K562 (cell line): ENCODE measurements around the gene IRF6. TPM values are rescaled to one million over a fixed set of nuclear protein-coding genes. Genes with fewer than 3 reads are reported as not detected.

ENCODE experiments used
- E4F1 ChIP-seq: fragments of 250-450 bp; sonication (Bioruptor Pico); IDR thresholded peaks from 2 replicates; pipeline ENCODE4 v1.5.0; 2021; ENCODE audit warnings: mild to moderate bottlenecking, borderline replicate concordance
- FOS ChIP-seq: IDR thresholded peaks from 3 replicates; pipeline ENCODE4 v1.6.1; 2011; ENCODE audit not compliant: insufficient read length; ENCODE audit errors: extremely low read depth
- HDAC3 ChIP-seq: fragments of 450-650 bp; IDR thresholded peaks from 2 replicates; pipeline ENCODE4 v1.6.1; 2018; ENCODE audit warnings: borderline replicate concordance, mild to moderate bottlenecking, moderate library complexity; ENCODE audit not compliant: partially characterized antibody
- POLR2G ChIP-seq: fragments of 200-400 bp; formaldehyde crosslinking; IDR thresholded peaks from 2 replicates; pipeline ENCODE4 v1.6.1; 2017; ENCODE audit warnings: low read depth, mild to moderate bottlenecking, antibody characterized with exemption, low read length, moderate library complexity
- TSHZ1 ChIP-seq: fragments of 250-450 bp; sonication (Bioruptor Pico); IDR thresholded peaks from 2 replicates; pipeline ENCODE4 v1.4.0; 2020; ENCODE audit warnings: mild to moderate bottlenecking, moderate library complexity
- polyA plus RNA-seq, 8 experiments: library from polyadenylated mRNA; depleted of rRNA in 4 of 8; stranded (reverse) in 5 of 8; unstranded in 3 of 8; fragments of >200 nt; fragmentation: Nextera tagmentation in 2 of 8; fragmentation: Illumina TruSeq in 1 of 8; extraction: Ambion mirVana in 2 of 8; extraction: Trizol in 1 of 8; gene quantifications; 2 replicates each; pipeline versions ENCODE4 v1.2.1 to v1.2.3, GENCODE V29; 2011 to 2014; ENCODE audit warnings: inconsistent platforms in 1 of 8, missing spikeins in 1 of 8
- total RNA-seq, 7 experiments: library from RNA; depleted of rRNA in 6 of 7; stranded (reverse); fragments of >200 nt in 6 of 7; fragmentation: Illumina TruSeq in 2 of 7; extraction: Trizol in 2 of 7; gene quantifications; 2 replicates each; pipeline versions ENCODE4 v1.2.1 to v1.2.3, GENCODE V29; 2011 to 2021; ENCODE audit warnings: low replicate concordance in 1 of 7

Gene IRF6
- total and polyA plus RNA-seq, 9 of the 15 experiments (the other 6 are each of a cell fraction or from before 2014, with no cell fraction given) = 0.03 to 0.65 (median 0.17) TPM

- TF ChIP-seq TSHZ1 (CRISPR knock-in tag) = no peak
- TF ChIP-seq POLR2G = no peak
- no peak for TF ChIP-seq E4F1 (CRISPR knock-in tag)
- no peak for TF ChIP-seq FOS
- no peak for TF ChIP-seq HDAC3
These were observed 1.6 kb upstream of the IRF6 start (continued) for GRCh38 chr1:209807509-209807908.
